Activated naive CD8-positive, alpha-beta T cell treated with anti-CD3 and anti-CD28 coated beads, Interleukin-2, amount 10 ng/mL, durations not matched to agents 7 days and 5 days (primary cell): Measurements from ENCODE around the gene RCOR2. TPM values are rescaled to one million over a fixed set of nuclear protein-coding genes. Genes with fewer than 3 reads are reported as not detected.

Experiments
- ATAC-seq: fragments of 150-1000 bp; cut with Tn5 transposase; one replicate; pipeline ENCODE4 v1.10.0; 2021; ENCODE audit warnings: low read depth, moderate library complexity
- POLR2A ChIA-PET: fragments of 350-600 bp; sonication (Branson Sonifier 250); formaldehyde crosslinking; loops from one replicate; lab custom pipeline; 2021; ENCODE audit warnings: antibody characterized with exemption; lab: Charles Lee
- DNase-seq: peaks from one replicate; pipeline ENCODE4 v3.0.0; 2021
- H3K27ac Mint-ChIP-seq: one replicate; pipeline ENCODE4 v1.8.0; 2022; ENCODE audit warnings: mild to moderate bottlenecking, mixed read lengths
- H3K27me3 Mint-ChIP-seq: one replicate; pipeline ENCODE4 v1.8.0; 2022; ENCODE audit warnings: mild to moderate bottlenecking, moderate library complexity, mixed read lengths
- H3K36me3 Mint-ChIP-seq: one replicate; pipeline ENCODE4 v1.8.0; 2021; ENCODE audit warnings: mild to moderate bottlenecking, mixed read lengths
- H3K4me1 Mint-ChIP-seq: one replicate; pipeline ENCODE4 v1.8.0; 2021; ENCODE audit warnings: mixed read lengths
- H3K4me3 Mint-ChIP-seq: one replicate; pipeline ENCODE4 v1.8.0; 2022; ENCODE audit warnings: mild to moderate bottlenecking, moderate library complexity, mixed read lengths
- H3K9me3 Mint-ChIP-seq: one replicate; pipeline ENCODE4 v1.8.0; 2021; ENCODE audit warnings: mixed read lengths
- total RNA-seq, 2 experiments: library from RNA; stranded (reverse); gene quantifications; one replicate each; pipeline ENCODE4 v1.2.3, GENCODE V29; 2021

RCOR2 gene
- total RNA-seq, 2 experiments from 2014 or later = 0.58 to 0.74 TPM

DNA sequence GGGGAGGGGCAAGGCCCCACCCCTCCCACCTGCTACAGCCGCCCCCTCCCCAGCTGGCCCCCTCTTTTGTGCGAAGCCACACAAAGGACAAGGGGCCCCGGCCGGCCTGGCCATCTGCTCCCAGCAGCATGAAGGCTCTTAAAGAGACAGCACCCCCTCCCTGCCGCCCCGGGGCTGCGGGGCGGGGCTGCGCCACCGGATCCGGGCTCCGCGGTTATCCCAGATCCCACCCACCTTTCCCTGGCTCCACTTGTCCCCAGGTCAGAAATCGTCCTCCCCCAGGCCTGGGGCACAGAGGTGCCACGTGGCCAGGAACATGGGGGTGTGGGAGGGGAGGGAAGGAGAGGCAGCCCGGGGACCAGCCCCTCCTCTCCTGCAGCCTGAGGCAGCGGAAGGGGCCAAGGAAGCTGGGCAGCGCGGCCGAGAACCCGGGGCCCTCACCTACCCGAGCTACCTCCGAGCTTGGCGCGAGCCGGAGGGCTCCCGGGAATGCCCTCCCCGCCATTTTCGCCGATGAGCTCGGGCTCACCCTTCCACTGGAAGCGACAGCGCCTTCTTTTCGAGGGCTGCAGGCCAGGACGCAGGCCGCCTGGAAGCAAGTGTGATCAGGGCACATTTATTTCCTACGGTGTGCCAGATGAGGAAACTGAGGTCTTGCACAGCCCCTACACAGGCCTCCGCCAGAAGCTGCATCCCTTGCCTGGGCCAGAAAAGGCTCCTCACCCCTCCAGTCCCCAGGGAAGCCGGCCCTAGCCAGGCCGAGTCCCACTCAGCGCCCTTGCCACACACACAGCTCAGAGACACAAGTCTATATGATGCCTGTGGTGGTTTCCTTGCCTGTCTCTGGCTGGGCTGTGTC lies 2.5 kb upstream of the RCOR2 start:
- Mint-ChIP-seq H3K27ac (no peak overlapping the region), H3K9me3 (no peaks in the 10 kb centered on the region)

DNA sequence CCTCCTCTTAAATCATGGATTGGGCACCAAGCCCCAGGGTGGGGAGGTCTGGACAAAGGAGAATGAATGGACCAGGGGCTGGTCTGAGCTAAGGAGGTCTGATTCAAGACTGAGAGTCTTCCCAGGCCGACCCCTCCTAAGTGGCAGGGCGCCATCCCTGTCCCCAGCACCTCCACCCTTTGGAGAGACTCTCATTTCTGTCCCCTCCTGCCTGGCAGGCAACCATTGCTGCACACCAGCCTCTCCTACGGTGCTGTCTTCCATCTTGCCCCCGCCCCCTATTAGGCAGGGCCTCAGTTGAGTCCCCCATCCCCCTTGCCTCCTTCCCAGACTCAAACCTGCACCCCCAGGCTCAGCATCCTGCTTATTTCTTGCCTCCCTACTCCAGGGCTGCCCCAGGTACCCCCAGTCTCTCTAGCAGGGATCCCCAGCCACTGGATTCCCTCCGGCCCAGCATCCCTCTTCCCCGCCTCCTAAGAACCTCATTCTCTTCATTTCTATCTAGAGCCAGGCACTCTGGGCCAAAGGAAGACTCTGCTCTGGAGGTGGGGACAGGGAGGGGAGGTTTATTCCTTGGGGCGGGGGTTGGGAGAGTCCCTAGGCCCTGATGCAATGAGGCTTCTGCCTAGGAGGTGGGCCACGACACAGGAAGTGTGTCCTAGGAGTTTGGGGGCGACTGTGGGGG lies 1.7 kb upstream of the RCOR2 start:
- POLR2A ChIA-PET = interaction anchor here (0.8 to 1.7 kb wide), 2 partner anchors 27 to 44 kb away, joined by 3 to 4 read pairs; no protein-coding TSS in a partner anchor
- H3K27me3 Mint-ChIP-seq = peaks cover 18% of the 10 kb centered on the region

More for the DNA sequence above, 2.5 kb upstream of the RCOR2 start:
- no peak overlapping the region for H3K4me3 Mint-ChIP-seq
- POLR2A ChIA-PET = interaction anchor here (0.8 kb wide), 1 partner anchor 44 kb away, joined by 3 read pairs; no protein-coding TSS in a partner anchor
- H3K4me1 Mint-ChIP-seq = peaks cover 8% of the 10 kb centered on the region
- no peaks in the 10 kb centered on the region for H3K36me3 Mint-ChIP-seq
- H3K27me3 Mint-ChIP-seq = peaks cover 23% of the 10 kb centered on the region
- DNase-seq (no peak), ATAC-seq (no peak)

GRCh38 chr11:63917692-63918506 lies 935 bp upstream of the RCOR2 start:
- POLR2A ChIA-PET = interaction anchor here (0.5 to 1.7 kb wide), 4 partner anchors 26 to 1047 kb away, joined by 3 to 4 read pairs (median 3); no protein-coding TSS in a partner anchor
- Mint-ChIP-seq H3K36me3 (no peaks in the 10 kb centered on the region), H3K27me3 (peaks cover 16% of the 10 kb centered on the region), H3K4me1 (peaks cover 8% of the 10 kb centered on the region), H3K9me3 (no peaks in the 10 kb centered on the region), H3K4me3 (peak overlapping the region; percentile 69), H3K27ac (peak overlapping the region; percentile 61)
- DNase-seq = no peak
- no peak for ATAC-seq

More for the DNA sequence above, 1.7 kb upstream of the RCOR2 start:
- ATAC-seq = no peak
- no peak for DNase-seq
- Mint-ChIP-seq H3K4me1 (peaks cover 8% of the 10 kb centered on the region), H3K9me3 (no peaks in the 10 kb centered on the region), H3K36me3 (no peaks in the 10 kb centered on the region), H3K27ac (no peak overlapping the region), H3K4me3 (peak overlapping the region; percentile 56)

- peak; percentile 28 for ATAC-seq
- POLR2A ChIA-PET = interaction anchor here (1.4 kb wide), 1 partner anchor 24 kb away, joined by 3 read pairs; no protein-coding TSS in a partner anchor
- H3K4me1 Mint-ChIP-seq = peaks cover 8% of the 10 kb centered on the region
- peak overlapping the region; percentile 54 for H3K27ac Mint-ChIP-seq
- peak; percentile 69 for DNase-seq
- no peaks in the 10 kb centered on the region for H3K36me3 Mint-ChIP-seq
- peaks cover 5% of the 10 kb centered on the region for H3K27me3 Mint-ChIP-seq
- H3K9me3 Mint-ChIP-seq = no peaks in the 10 kb centered on the region
- H3K4me3 Mint-ChIP-seq = peak overlapping the region; percentile 85
Measured at GRCh38 chr11:63915961-63916836, 765 bp downstream of the RCOR2 start.

DNA sequence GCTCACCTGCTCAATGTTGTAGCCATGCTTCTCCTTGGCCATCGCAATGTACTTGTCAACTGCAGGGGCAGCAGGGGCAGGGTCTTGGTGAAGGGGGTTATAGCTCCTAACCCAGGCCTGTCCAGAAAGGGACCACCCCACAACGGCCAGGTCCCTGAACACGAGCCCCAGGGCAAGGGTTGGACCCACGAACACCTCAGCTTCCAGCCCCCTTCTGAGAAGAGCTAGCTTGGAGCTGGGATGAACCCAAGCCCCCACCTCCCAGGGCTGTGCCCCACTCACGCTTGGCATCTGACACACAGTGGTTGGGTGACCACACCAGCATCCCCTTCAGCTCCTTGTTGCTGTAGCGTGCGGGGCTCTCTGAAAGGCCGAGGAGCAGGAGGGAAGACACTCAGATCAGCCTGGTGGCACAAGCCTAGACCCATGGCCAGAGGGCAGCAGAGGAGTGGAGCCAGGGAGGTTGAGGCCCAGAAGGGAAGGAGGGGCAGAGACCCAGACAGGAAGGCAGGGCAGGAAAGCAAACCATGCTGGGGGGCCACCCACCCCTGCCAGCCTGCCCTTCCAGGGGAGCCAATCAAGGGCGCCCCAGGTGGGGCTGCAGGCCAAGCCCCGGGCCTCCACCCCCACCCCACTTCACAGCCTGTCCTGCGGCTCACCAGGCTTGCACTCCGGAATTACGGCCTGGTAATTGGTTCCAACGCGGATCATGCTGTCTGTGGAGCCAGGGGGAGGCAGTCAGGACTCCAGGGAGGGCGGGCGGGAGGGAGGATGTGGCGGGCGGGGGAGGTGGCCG lies 1.9 kb downstream of the RCOR2 start:
- Mint-ChIP-seq H3K27ac (peak overlapping the region; percentile 46), H3K36me3 (peaks cover 2% of the 10 kb centered on the region), H3K4me3 (no peak overlapping the region), H3K9me3 (no peaks in the 10 kb centered on the region), H3K4me1 (peaks cover 8% of the 10 kb centered on the region), H3K27me3 (peaks cover 5% of the 10 kb centered on the region)
- DNase-seq (no peak), ATAC-seq (no peak)
- POLR2A ChIA-PET = interaction anchor here (0.8 to 1.1 kb wide), 2 partner anchors 23 to 77 kb away, joined by 3 to 7 read pairs; no protein-coding TSS in a partner anchor

DNA sequence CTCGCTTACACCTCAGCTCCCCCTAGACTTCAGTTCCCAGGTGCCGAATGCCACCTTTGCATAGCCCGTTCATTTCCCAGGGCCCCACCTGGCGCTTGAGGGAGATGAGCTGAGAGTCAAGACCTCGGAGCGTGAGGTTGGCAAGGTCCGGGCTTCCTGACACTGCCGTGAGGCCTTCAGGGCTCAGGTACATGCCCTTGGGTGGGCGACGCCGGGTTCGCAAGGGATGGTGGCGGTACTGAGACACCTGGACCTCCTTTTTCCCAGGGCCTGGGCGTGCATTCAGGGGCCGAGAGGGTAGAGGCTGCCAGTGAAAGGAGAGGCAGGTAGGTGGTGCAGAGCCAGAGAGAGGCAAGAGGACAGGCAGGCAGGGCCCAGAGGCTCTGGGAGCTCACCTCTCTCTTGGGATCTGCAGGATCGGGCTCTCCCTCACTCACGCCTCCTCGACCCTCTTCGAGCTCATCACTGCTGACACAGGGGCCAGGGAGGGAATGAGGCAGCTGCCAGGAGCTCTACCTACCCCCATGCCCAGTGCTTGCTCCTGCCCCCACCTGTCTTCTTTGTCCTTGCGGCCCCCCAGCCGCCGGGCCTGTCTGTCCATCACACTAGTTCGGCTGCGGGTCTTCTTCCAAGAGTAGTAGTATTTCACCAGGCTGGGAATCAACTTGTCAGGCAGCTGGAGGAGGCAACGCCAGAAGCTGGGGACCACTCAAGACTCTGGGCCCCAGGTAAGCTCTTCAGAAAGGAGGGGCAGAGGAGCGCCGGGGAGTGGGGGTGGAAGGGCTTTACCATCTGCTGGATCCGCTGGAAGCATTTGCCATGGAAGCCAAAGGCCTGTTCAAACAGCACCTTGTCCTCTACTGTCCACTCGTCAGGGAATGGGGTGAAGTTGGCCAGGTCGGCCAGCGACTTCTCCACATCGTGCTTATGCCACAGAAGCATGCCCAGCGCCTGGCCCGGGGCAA lies 2.8 kb downstream of the RCOR2 start:
- peaks cover 5% of the 10 kb centered on the region for H3K27me3 Mint-ChIP-seq
- H3K4me1 Mint-ChIP-seq = peaks cover 8% of the 10 kb centered on the region
- no peak overlapping the region for H3K27ac Mint-ChIP-seq
- DNase-seq (no peak), ATAC-seq (no peak)
- POLR2A ChIA-PET = interaction anchor here (0.8 to 1.1 kb wide), 2 partner anchors 22 to 76 kb away, joined by 3 to 7 read pairs; no protein-coding TSS in a partner anchor
- peaks cover 2% of the 10 kb centered on the region for H3K36me3 Mint-ChIP-seq
- H3K4me3 Mint-ChIP-seq = no peak overlapping the region
- no peaks in the 10 kb centered on the region for H3K9me3 Mint-ChIP-seq

DNA sequence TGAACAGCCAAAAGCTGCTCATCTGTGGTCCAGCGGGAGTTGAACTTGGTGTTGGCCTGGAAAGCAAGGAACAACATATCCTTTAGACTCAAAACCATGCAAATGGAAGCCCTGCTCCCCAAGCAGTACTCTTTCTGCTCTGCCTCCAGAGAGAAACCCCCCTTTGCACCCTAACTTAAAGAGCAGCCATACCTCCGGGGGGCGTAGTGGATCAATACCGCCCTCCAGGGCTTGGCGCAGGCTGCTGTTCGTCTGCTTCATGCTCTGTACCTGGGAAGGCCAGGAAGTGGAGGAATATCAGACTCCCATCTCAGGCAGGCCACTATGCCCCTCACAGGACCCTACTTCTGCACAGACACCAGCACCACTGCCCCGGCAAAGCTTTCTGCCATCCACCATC lies 4.3 kb downstream of the RCOR2 start:
- Mint-ChIP-seq H3K9me3 (no peaks in the 10 kb centered on the region), H3K27ac (no peak overlapping the region), H3K27me3 (peaks cover 4% of the 10 kb centered on the region), H3K4me1 (peaks cover 4% of the 10 kb centered on the region), H3K4me3 (no peak overlapping the region), H3K36me3 (peaks cover 2% of the 10 kb centered on the region)
- DNase-seq = no peak
- POLR2A ChIA-PET = interaction anchor here (0.5 kb wide), 1 partner anchor 60 kb away, joined by 3 read pairs; no protein-coding TSS in a partner anchor
- no peak for ATAC-seq

GRCh38 chr11:63911876-63912275 lies 5.1 kb downstream of the RCOR2 start:
- Mint-ChIP-seq H3K4me1 (peaks cover 1% of the 10 kb centered on the region), H3K9me3 (no peaks in the 10 kb centered on the region), H3K27me3 (peaks cover 2% of the 10 kb centered on the region), H3K27ac (no peak overlapping the region), H3K36me3 (peaks cover 2% of the 10 kb centered on the region), H3K4me3 (no peak overlapping the region)
- POLR2A ChIA-PET = no interaction called here
- ATAC-seq (no peak), DNase-seq (no peak)

GRCh38 chr11:63911440-63911839 lies 5.5 kb downstream of the RCOR2 start:
- DNase-seq (no peak), ATAC-seq (no peak)
- Mint-ChIP-seq H3K27me3 (peaks cover 2% of the 10 kb centered on the region), H3K36me3 (peaks cover 2% of the 10 kb centered on the region), H3K4me1 (peaks cover 2% of the 10 kb centered on the region), H3K27ac (no peak overlapping the region), H3K9me3 (no peaks in the 10 kb centered on the region), H3K4me3 (no peak overlapping the region)
- POLR2A ChIA-PET = no interaction called here

DNA sequence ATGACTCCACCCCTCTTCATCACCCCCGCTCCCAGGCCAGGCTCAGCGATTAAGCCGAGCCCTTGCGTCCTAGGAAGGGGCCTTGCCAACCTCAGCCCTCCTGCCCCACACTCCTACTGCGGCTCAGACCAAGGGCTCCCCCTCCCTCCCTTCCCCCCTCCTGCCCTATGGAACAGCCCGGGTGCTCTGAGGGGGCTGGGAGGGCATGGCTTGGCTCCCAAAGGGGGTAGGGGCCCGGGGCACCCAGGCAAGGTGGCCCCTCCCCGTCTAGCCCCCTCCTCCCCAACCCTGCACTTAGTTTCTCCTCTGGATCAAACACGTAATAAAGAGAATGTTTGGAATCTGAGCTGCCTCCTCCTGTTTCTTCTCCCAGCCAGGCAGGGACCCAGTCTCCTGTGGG lies 6.3 kb downstream of the RCOR2 start:
- DNase-seq (no peak), ATAC-seq (no peak)
- Mint-ChIP-seq H3K27me3 (no peaks in the 10 kb centered on the region), H3K4me1 (peaks cover 2% of the 10 kb centered on the region), H3K4me3 (no peak overlapping the region), H3K27ac (no peak overlapping the region), H3K36me3 (peaks cover 2% of the 10 kb centered on the region), H3K9me3 (no peaks in the 10 kb centered on the region)
- POLR2A ChIA-PET = no interaction called here
